ENCODE measurements around the gene LAMB3. TPM values are rescaled to one million over a fixed set of nuclear protein-coding genes. Genes with fewer than 3 reads are reported as not detected.

Gene LAMB3
- total and polyA plus RNA-seq, 10 of the 15 experiments (the other 5 are each of a cell fraction or from before 2014, with no cell fraction given), result 0.04 to 1.8 (median 0.10) TPM; not detected in 1

- TF ChIP-seq ELK1 (IDR thresholded peaks at IDR 0.05; ENCODE audit: low read depth, low read length), result no peak
- no peak for TF ChIP-seq PKNOX1 (IDR thresholded peaks at IDR 0.05)
- no peak for TF ChIP-seq RCOR1 (conservative IDR thresholded peaks at IDR 0.05; ENCODE audit: low read depth, low read length)
- TF ChIP-seq TAF1 (IDR thresholded peaks at IDR 0.05; ENCODE audit: borderline replicate concordance, low read depth, low read length), result no peak
These were observed 39.0 kb upstream of the LAMB3 start (continued) for GRCh38 chr1:209691237-209691636.

DNA sequence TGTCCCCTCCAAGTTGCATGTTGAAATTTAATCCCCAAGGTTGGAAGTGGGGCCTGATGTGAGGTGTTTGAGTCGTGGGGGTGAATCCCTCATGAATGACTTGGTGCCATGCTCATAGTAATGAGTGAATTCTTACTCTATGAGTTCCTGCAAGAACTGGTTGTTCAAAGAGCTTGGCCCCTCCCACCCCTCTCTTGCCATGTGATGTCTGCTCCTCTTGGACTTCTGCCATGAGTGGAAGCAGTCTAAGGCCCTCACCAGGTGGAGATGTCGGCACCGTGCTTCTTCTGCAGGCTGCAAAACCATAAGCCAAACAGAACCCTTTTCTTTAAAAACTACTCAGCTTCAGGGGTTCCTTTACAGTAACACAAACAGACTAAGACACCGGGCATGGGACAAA is 37.3 kb upstream of the LAMB3 start:
- no peaks in the 10 kb centered on the region for H4K20me1 ChIP-seq (ENCODE audit: control insufficient read depth, insufficient read depth)
- BruUV-seq (replicated peaks), result no TSS peak
- H3K79me2 ChIP-seq (ENCODE audit: control insufficient read depth, insufficient read depth, low read length), result no peaks in the 10 kb centered on the region
- H3K27ac ChIP-seq (ENCODE audit: control insufficient read depth, insufficient read depth), result no peak overlapping the region
- ChIA-PET RAD21 (ENCODE audit: unreplicated experiment) (interaction anchor here (0.6 to 4.4 kb wide), 8 partner anchors 9 to 113 kb away, joined by 3 to 38 read pairs (median 5); partner anchors contain the start of genes G0S2 and LAMB3), SMC1A (ENCODE audit: uncharacterized antibody, unreplicated experiment) (interaction anchor here (1.0 to 14.7 kb wide), 11 partner anchors 14 to 120 kb away, joined by 3 to 128 read pairs (median 7); partner anchors contain the start of genes G0S2 and LAMB3), POLR2A (interaction anchor here (2.7 kb wide), 1 partner anchor 37 kb away, joined by 8 read pairs; the partner anchor contains the start of gene LAMB3), CTCF (interaction anchor here (1.0 to 15.2 kb wide), 8 partner anchors 10 to 115 kb away, joined by 3 to 307 read pairs (median 6); partner anchors contain the start of genes CAMK1G and G0S2)
- DNase-seq (ENCODE audit: low read depth, low spot score), result no peak
- in situ Hi-C loops (cut with MboI), result no loop called here
- intact Hi-C loops (cut with micrococcal nuclease; ENCODE audit: unreplicated experiment), result loop anchor here (5.0 kb wide), 1 partner anchor 42 kb away; no protein-coding TSS in a partner anchor
- WGBS (ENCODE audit: insufficient coverage, insufficient replicate concordance, low lambda C conversion rate, missing lambda C conversion rate), result 50% methylated on average over 4 of the region's 4 CpGs
- no peak overlapping the region for H3K9ac ChIP-seq (ENCODE audit: control insufficient read depth, insufficient read depth, low read length)
- H3K9me3 ChIP-seq (replicated peaks; ENCODE audit: control insufficient read depth, insufficient read depth, low read length), result no peaks in the 10 kb centered on the region
- no peaks in the 10 kb centered on the region for H3K4me1 ChIP-seq (ENCODE audit: control insufficient read depth, insufficient read depth, low read length)
- no peak overlapping the region for H3K4me2 ChIP-seq (ENCODE audit: control insufficient read depth, insufficient read depth)
- H3K4me3 ChIP-seq, result no peak overlapping the region
- ATAC-seq, result no peak
- TF ChIP-seq ZSCAN29 (IDR thresholded peaks at IDR 0.05), result no peak
- TF ChIP-seq PAX5 (IDR thresholded peaks at IDR 0.05; ENCODE audit: borderline replicate concordance, low read depth, low read length), result no peak
- no peak for TF ChIP-seq E4F1 (IDR thresholded peaks at IDR 0.05; ENCODE audit: borderline replicate concordance, partially characterized antibody)
- no peak for TF ChIP-seq TAF1 (IDR thresholded peaks at IDR 0.05; ENCODE audit: borderline replicate concordance, low read depth, low read length)
- H2AFZ ChIP-seq (ENCODE audit: control insufficient read depth, low read depth, low read length), result no peak overlapping the region
- no peaks in the 10 kb centered on the region for H3K36me3 ChIP-seq (ENCODE audit: control insufficient read depth in 2 of 2, insufficient read depth in 2 of 2, low read length in 1 of 2)
- FAIRE-seq, result no peak
- no peaks in the 10 kb centered on the region for H3K27me3 ChIP-seq (replicated peaks in 1 of 2; ENCODE audit: control insufficient read depth in 2 of 2, insufficient read depth in 2 of 2, low read length in 1 of 2)
